Fibroblast of mammary gland (primary cell): ENCODE results near the gene ART4.

Experiments used
- DNase-seq: peaks from one replicate; pipeline ENCODE4 v3.0.0-alpha.2; 2010; ENCODE audit warnings: low read depth
- H3K4me3 ChIP-seq: 2 replicates; pipeline ENCODE4 v1.5.1; 2011; ENCODE audit warnings: low read depth, mild to moderate bottlenecking, low read length, moderate library complexity; ENCODE audit not compliant: control insufficient read depth
- CTCF ChIP-seq: conservative IDR thresholded peaks from 2 replicates; pipeline ENCODE4 v1.5.1; 2011; ENCODE audit warnings: low read depth, low read length, inconsistent platforms; ENCODE audit not compliant: control insufficient read depth, insufficient read depth

Gene ART4

GRCh38 chr12:14810167-14810952 is 33.0 kb downstream of the ART4 start:
- H3K4me3 ChIP-seq: no peak overlapping the region
- DNase-seq: no peak
- TF ChIP-seq CTCF: no peak

GRCh38 chr12:14803830-14804160 is 39.5 kb downstream of the ART4 start:
- no peak for DNase-seq
- peak overlapping the region; percentile 89 for H3K4me3 ChIP-seq
- TF ChIP-seq CTCF: no peak

GRCh38 chr12:14803011-14803829 is 40.1 kb downstream of the ART4 start, which contains the start of the genes C12orf60 and WBP11:
TSS of gene C12orf60 (plus strand) at chr12:14803670. CDS start at chr12:14822936, 19,266 bp downstream.
TSS of gene WBP11 (minus strand) at chr12:14803478. CDS start at chr12:14801383, 2,095 bp downstream.
- peak within 1 kb of the TSS; percentile 89 for H3K4me3 ChIP-seq
- peak; percentile 99 for DNase-seq
- TF ChIP-seq CTCF: no peak

- H3K4me3 ChIP-seq: peak overlapping the region; percentile 89
- no peak for TF ChIP-seq CTCF
- no peak for DNase-seq
These were observed 40.7 kb downstream of the ART4 start for GRCh38 chr12:14802721-14803010.

- DNase-seq: peak; percentile 20
- no peak for TF ChIP-seq CTCF
- peak overlapping the region; percentile 89 for H3K4me3 ChIP-seq
These were observed 41.1 kb downstream of the ART4 start for GRCh38 chr12:14802247-14802646.

GRCh38 chr12:14795028-14795448 is 48.3 kb downstream of the ART4 start:
- no peak for TF ChIP-seq CTCF
- peak; percentile 16 for DNase-seq
- no peak overlapping the region for H3K4me3 ChIP-seq
